Frontal cortex (tissue), 4 donors: ENCODE measurements around the gene LLCFC1. TPM values are rescaled to one million over a fixed set of nuclear protein-coding genes. Genes with fewer than 3 reads are reported as not detected.
"Not testable (repeated sequence)": the region's sequence is repeated elsewhere in the genome, so short reads cannot be mapped to it uniquely, and the experiment has no call there.

Experiments used
- DNase-seq, 2 donors: peaks; one replicate each; pipeline ENCODE4 v3.0.0; 2012; ENCODE audit warnings: low spot score in 2 of 2
- FAIRE-seq: peaks from 2 replicates; lab custom pipeline; 2012; peaks lifted over from hg19 to GRCh38; lab: Jason Lieb, UNC
- total RNA-seq: library from RNA; depleted of rRNA; stranded (reverse); fragments of >200 nt; gene quantifications from one replicate; pipeline ENCODE4 v1.2.3, GENCODE V29; 2014
- donor health status: control.
- donor health status: control.
- donor health status: control.

Gene LLCFC1
- total RNA-seq, 1 donor from 2014 or later: not detected

DNA sequence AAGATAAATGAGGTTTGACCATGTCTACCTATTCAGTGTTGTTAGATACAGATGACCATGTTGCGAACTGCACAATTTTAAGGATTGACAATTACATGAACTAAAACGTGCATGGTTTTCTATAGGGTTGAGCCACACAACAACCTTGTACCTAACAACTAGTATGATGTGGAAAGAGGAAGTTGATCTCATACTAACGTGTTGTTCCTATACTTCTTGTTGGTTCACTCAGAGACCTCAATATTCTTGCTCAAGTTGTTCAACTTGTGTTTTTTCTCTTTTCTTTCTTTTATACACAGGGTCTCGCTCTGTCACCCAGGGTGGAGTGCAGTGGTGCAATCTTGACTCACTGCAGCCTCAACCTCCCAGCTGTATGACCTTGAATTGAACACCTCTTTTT is 28.9 kb downstream of the LLCFC1 start:
- FAIRE-seq (no peak), DNase-seq (no peak)

DNA sequence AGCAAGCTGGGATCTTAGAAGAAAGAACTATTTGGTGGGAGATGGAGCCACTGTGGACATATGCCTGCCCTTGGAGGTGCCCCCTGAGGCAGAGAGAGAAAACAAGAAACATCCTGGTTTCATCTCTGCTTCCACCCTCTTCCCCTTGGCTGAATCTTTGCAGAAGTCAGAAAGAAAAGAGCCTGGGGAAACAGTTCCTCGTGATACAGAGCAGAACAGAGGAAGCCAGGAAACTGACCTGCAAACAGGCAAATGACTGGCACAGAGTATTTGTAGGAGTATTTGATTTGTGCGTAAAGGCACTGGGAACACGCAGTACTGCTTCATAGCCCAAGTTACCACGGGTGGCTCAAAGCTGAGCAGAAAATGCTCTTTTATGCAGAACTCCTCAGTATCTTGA is 29.9 kb downstream of the LLCFC1 start:
- FAIRE-seq (no peak), DNase-seq (no peak)

DNA sequence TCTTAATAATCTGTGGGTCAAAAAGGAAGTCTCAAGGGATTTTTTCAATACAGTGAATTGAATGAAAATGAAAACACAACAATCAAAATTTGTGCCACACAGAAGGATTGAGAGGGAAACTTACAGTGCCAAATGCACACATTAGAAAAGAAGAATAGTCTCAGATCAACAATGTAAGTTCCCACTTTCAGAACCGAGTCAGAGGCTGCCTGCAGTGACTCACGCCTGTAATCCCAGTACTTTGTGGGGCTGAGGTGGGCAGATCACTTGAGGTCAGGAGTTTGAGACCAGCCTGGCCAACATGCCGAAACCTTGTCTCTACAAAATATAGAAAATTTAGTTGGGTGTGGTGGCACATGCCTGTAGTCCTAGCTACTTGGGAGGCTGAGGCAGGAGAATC is 35.3 kb downstream of the LLCFC1 start:
- FAIRE-seq (no peak), DNase-seq (no peak)

DNA sequence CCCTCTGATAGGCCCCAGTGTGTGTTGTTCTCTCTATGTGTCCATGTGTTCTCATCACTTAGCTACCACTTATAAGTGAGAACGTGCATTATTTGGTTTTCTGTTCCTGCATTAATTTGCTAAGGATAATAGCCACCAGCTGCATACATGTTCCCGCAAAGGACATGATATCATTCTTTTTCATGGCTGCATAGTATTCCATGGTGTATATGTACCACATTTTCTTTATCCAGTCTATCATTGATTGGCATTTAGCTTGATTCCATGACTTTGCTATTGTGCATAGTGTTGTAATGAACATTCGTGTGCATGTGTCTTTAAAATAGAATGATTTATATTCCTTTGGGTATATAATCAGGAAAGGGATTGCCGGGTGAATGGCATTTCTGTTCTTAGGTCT is 39.1 kb downstream of the LLCFC1 start:
- not testable (repeated sequence) for FAIRE-seq, DNase-seq

DNA sequence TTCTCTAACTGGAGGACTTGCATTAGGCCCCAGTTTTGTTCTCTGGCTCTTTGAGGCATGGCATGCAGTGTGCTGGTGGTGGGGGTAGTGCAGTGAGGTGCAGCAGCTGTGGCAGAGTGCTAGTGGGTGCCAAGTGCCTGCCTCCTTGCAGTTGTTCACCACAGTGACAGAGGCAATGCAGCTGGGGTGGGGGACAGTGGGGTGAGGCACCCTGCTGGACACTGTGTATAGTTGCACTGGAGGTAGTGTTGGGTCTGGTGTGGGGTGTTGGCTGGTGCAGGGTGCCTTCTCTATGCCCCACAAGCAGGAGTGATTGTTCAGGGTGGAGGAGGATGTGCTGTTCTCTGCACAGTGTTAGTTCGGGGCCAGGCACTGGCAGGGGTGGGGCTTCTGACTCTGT is 44.5 kb downstream of the LLCFC1 start:
- no peak for FAIRE-seq

DNA sequence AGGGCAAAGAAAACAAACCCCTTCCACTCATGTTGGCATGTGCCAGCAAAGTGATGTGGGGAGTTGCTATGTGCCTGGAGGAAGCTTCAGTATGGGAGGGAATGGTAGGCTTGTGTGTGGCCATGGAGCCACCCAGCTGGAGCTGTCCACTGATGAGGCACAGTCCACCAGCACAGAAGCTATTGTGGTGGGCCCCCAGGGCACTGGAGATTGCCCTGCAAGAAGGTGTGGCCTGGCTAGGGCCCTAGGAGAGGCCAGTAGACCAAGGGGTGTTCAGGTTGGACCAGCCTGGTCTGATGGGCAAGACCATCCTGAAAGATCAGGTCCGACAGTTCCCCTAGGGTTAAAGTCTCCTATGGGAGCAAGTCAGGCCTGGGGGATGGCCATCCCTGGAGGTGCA is 45.0 kb downstream of the LLCFC1 start:
- FAIRE-seq (no peak), DNase-seq (no peak)

More for the DNA sequence above, 44.5 kb downstream of the LLCFC1 start:
- no peak for DNase-seq

Other genes with a start within 250 kb of the LLCFC1 start
- not detected for gene PRSS1, start 190.0 kb upstream of the LLCFC1 start, total RNA-seq
- gene PRSS2, start 168.5 kb upstream of the LLCFC1 start, total RNA-seq: not detected
- gene EPHB6, start 84.4 kb upstream of the LLCFC1 start, total RNA-seq: 29.3 TPM
- gene TRPV6, start 53.7 kb upstream of the LLCFC1 start, total RNA-seq: under 0.01 TPM
- not detected for gene TRPV5, start 5.7 kb upstream of the LLCFC1 start, total RNA-seq
- 0.82 TPM for gene KEL, start 22.9 kb downstream of the LLCFC1 start, total RNA-seq
- gene OR9A2, start 87.6 kb downstream of the LLCFC1 start, total RNA-seq: under 0.01 TPM
- not detected for gene OR6V1, start 112.9 kb downstream of the LLCFC1 start, total RNA-seq
- gene PIP, start 192.6 kb downstream of the LLCFC1 start, total RNA-seq: not detected
- not detected for gene TAS2R39, start 243.9 kb downstream of the LLCFC1 start, total RNA-seq